GM12878 (cell line): Measurements from ENCODE around the gene SLC25A26. TPM values are rescaled to one million over a fixed set of nuclear protein-coding genes. Genes with fewer than 3 reads are reported as not detected.

Experiments
- ATAC-seq: fragments of 200-7000 bp; cut with Tn5 transposase; 3 replicates; pipeline ENCODE4 v1.9.1; 2020; ENCODE audit warnings: mild to moderate bottlenecking, moderate library complexity
- BruUV-seq: library from RNA; stranded (reverse); fragments of 400-500 nt; replicated peaks from 2 replicates; lab custom pipeline; 2021; lab: Mats Ljungman, UMichigan
- CTCF ChIA-PET: fragments of 300-600 bp; sonication (Branson Sonifier 250); formaldehyde crosslinking; extraction: SDS; loops from one replicate; lab custom pipeline; 2021; ENCODE audit warnings: inconsistent platforms; lab: Yijun Ruan, JAX
- POLR2A ChIA-PET: fragments of 350-600 bp; formaldehyde crosslinking; extraction: SDS; loops from one replicate; lab custom pipeline; 2021; ENCODE audit warnings: inconsistent platforms; lab: Charles Lee
- RAD21 ChIA-PET: fragments of 300-600 bp; sonication (Branson Sonifier 250); formaldehyde crosslinking; loops from one replicate; lab custom pipeline; 2023; ENCODE audit warnings: antibody characterized with exemption; ENCODE audit not compliant: unreplicated experiment; lab: Charles Lee
- SMC1A ChIA-PET: fragments of 300-600 bp; sonication (Branson Sonifier 250); formaldehyde crosslinking; loops from one replicate; lab custom pipeline; 2023; ENCODE audit not compliant: unreplicated experiment, uncharacterized antibody; lab: Charles Lee
- DNase-seq: peaks from one replicate; pipeline ENCODE4 v3.0.0-alpha.2; 2011; ENCODE audit warnings: low read depth, low spot score
- FAIRE-seq: peaks from 3 replicates; lab custom pipeline; 2011; peaks lifted over from hg19 to GRCh38; lab: Jason Lieb, UNC
- H2AFZ ChIP-seq: 2 replicates; pipeline ENCODE4 v1.6.0; 2011; ENCODE audit warnings: low read depth, low read length, control low read depth; ENCODE audit not compliant: control insufficient read depth
- H3K27ac ChIP-seq: 2 replicates; pipeline ENCODE4 v1.5.1; 2011; ENCODE audit warnings: control low read depth; ENCODE audit not compliant: control insufficient read depth, insufficient read depth
- H3K27me3 ChIP-seq, 2 experiments: replicated peaks in 1 of 2; 2 replicates each; pipeline versions ENCODE4 v1.6.0 to v1.6.1; 2011; ENCODE audit warnings: low read length in 1 of 2; ENCODE audit not compliant: control insufficient read depth in 2 of 2, insufficient read depth in 2 of 2
- H3K36me3 ChIP-seq, 2 experiments: 2 replicates each; pipeline ENCODE4 v1.5.1; 2011; ENCODE audit warnings: low read length in 1 of 2; ENCODE audit not compliant: control insufficient read depth in 2 of 2, insufficient read depth in 2 of 2
- H3K4me1 ChIP-seq: 2 replicates; pipeline ENCODE4 v1.6.1; 2011; ENCODE audit warnings: mild to moderate bottlenecking, low read length, moderate library complexity, mixed read lengths; ENCODE audit not compliant: control insufficient read depth, insufficient read depth
- H3K4me2 ChIP-seq: 2 replicates; pipeline ENCODE4 v1.6.0; 2011; ENCODE audit warnings: control low read depth; ENCODE audit not compliant: control insufficient read depth, insufficient read depth
- H3K4me3 ChIP-seq: fragments of 200-600 bp; sonication (generic); 2 replicates; pipeline ENCODE4 v1.5.1; 2016
- H3K79me2 ChIP-seq: 2 replicates; pipeline ENCODE4 v1.6.0; 2011; ENCODE audit warnings: low read length; ENCODE audit not compliant: control insufficient read depth, insufficient read depth
- H3K9ac ChIP-seq: 2 replicates; pipeline ENCODE4 v1.8.0; 2011; ENCODE audit warnings: low read length, control low read depth, mixed read lengths; ENCODE audit not compliant: control insufficient read depth, insufficient read depth
- H3K9me3 ChIP-seq: replicated peaks from 3 replicates; pipeline ENCODE4 v1.5.1; 2011; ENCODE audit warnings: mild to moderate bottlenecking, low read length; ENCODE audit not compliant: control insufficient read depth, insufficient read depth
- H4K20me1 ChIP-seq: 2 replicates; pipeline ENCODE4 v1.6.0; 2011; ENCODE audit not compliant: control insufficient read depth, insufficient read depth
- KLF5 ChIP-seq: fragments of 450-650 bp; IDR thresholded peaks from 2 replicates; pipeline ENCODE4 v1.6.1; 2014; ENCODE audit warnings: mild to moderate bottlenecking; ENCODE audit not compliant: partially characterized antibody
- NFIC ChIP-seq: IDR thresholded peaks from 2 replicates; pipeline ENCODE4 v1.6.1; 2012; ENCODE audit warnings: low read depth, mild to moderate bottlenecking, inconsistent platforms, low read length, moderate library complexity
- PAX5 ChIP-seq: IDR thresholded peaks from 2 replicates; pipeline ENCODE4 v1.6.1; 2011; ENCODE audit warnings: low read depth, low read length, borderline replicate concordance
- WRNIP1 ChIP-seq: IDR thresholded peaks from 2 replicates; pipeline ENCODE4 v1.6.1; 2011; ENCODE audit warnings: low read depth, low read length, improper control_type of control experiment, borderline replicate concordance
- WGBS: methylation state at CpG from one replicate; pipeline ENCODE4 v1.1.6; 2016; ENCODE audit warnings: low lambda C conversion rate; ENCODE audit not compliant: insufficient replicate concordance, insufficient coverage; ENCODE audit errors: missing lambda C conversion rate; 5-methylcytosine and 5-hydroxymethylcytosine counted together
- in situ Hi-C: fragments of 300-500 bp; cut with MboI; formaldehyde crosslinking; loops from 9 replicates; pipeline ENCODE4 v1.14.3; 2018; ENCODE audit warnings: mixed read lengths
- intact Hi-C: fragments of 100-400 bp; cut with micrococcal nuclease; formaldehyde crosslinking; loops from one replicate; pipeline ENCODE4 v1.14.2; 2022; ENCODE audit not compliant: unreplicated experiment
- polyA plus RNA-seq, 11 experiments: library from polyadenylated mRNA; depleted of rRNA in 4 of 11; unstranded in 6 of 11; stranded (reverse) in 5 of 11; fragments of >200 nt; fragmentation: Nextera tagmentation in 4 of 11; fragmentation: Illumina TruSeq in 1 of 11; extraction: Ambion mirVana in 4 of 11; extraction: Trizol in 1 of 11; gene quantifications; 1 replicate in 1 of 11; 2 replicates in 10 of 11; pipeline versions ENCODE4 v1.2.1 to v1.2.3, GENCODE V29; 2011 to 2016; ENCODE audit warnings: inconsistent platforms in 2 of 11, missing spikeins in 2 of 11, low read depth in 1 of 11
- total RNA-seq, 4 experiments: library from RNA; depleted of rRNA in 3 of 4; stranded (reverse); fragments of >200 nt in 3 of 4; fragmentation: Illumina TruSeq in 1 of 4; extraction: Trizol in 1 of 4; gene quantifications; 2 replicates each; pipeline versions ENCODE4 v1.2.1 to v1.2.3, GENCODE V29; 2013 to 2021
- TF ChIP-seq, protein P1 (sequence below): fragments of 450-650 bp; IDR thresholded peaks from 2 replicates; pipeline ENCODE4 v1.6.1; 2016; ENCODE audit warnings: mild to moderate bottlenecking
- TF ChIP-seq, protein P2 (sequence below): fragments of 450-650 bp; IDR thresholded peaks from 2 replicates; pipeline ENCODE4 v1.6.1; 2016; ENCODE audit warnings: mild to moderate bottlenecking

The SLC25A26 gene
- total and polyA plus RNA-seq, 10 of the 15 experiments (the other 5 are each of a cell fraction or from before 2014, with no cell fraction given), result 14.6 to 49.7 (median 24.9) TPM

DNA sequence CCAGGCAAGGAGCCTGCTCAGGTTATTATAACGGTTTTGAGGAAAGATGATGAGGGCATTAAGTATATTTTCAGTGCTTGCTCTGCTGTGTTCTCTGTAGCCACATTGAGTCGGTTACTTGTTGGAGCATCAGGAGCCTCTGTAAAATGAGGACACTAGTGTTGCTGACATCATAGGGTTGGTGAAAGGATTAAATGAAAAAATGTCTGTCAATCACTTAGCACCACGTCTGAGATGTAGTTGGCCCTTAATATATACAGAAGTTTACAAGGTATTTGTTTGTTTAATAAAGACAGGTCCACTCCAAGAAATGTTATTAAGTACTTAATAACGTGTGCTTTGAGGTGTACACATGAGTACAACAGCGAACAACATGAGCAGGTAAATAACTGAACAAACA lies 735 bp upstream of the SLC25A26 start:
- Histone ChIP-seq H3K79me2 (peaks cover 10% of the 10 kb centered on the region), H4K20me1 (no peaks in the 10 kb centered on the region), H3K9me3 (no peaks in the 10 kb centered on the region; the same call in 2 of the 3 replicates), H3K4me1 (no peaks in the 10 kb centered on the region), H3K27me3 (no peaks in the 10 kb centered on the region; a peak in 1 of 4 replicates), H2AFZ (peak overlapping the region; percentile 97), H3K27ac (no peak overlapping the region), H3K36me3 (no peaks in the 10 kb centered on the region), H3K9ac (no peak overlapping the region; the same call in 1 of the 2 replicates)
- CTCF ChIA-PET, result no interaction called here
- no peak for DNase-seq
- BruUV-seq, result no TSS peak
- POLR2A ChIA-PET, result no interaction called here
- WGBS, result 20% methylated on average over 5 of the region's 5 CpGs
- RAD21 ChIA-PET, result no interaction called here
- intact Hi-C loops, result loop anchor here (10.0 kb wide), 1 partner anchor 775 kb away; the partner anchor contains the start of gene KBTBD8
- SMC1A ChIA-PET, result no interaction called here
- TF ChIP-seq PAX5 (no peak), WRNIP1 (no peak), NFIC (no peak), KLF5 (no peak)
- TF ChIP-seq, protein P1, sequence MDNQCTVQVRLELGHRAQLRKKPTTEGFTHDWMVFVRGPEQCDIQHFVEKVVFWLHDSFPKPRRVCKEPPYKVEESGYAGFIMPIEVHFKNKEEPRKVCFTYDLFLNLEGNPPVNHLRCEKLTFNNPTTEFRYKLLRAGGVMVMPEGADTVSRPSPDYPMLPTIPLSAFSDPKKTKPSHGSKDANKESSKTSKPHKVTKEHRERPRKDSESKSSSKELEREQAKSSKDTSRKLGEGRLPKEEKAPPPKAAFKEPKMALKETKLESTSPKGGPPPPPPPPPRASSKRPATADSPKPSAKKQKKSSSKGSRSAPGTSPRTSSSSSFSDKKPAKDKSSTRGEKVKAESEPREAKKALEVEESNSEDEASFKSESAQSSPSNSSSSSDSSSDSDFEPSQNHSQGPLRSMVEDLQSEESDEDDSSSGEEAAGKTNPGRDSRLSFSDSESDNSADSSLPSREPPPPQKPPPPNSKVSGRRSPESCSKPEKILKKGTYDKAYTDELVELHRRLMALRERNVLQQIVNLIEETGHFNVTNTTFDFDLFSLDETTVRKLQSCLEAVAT, result no peak
- TF ChIP-seq, protein P2, sequence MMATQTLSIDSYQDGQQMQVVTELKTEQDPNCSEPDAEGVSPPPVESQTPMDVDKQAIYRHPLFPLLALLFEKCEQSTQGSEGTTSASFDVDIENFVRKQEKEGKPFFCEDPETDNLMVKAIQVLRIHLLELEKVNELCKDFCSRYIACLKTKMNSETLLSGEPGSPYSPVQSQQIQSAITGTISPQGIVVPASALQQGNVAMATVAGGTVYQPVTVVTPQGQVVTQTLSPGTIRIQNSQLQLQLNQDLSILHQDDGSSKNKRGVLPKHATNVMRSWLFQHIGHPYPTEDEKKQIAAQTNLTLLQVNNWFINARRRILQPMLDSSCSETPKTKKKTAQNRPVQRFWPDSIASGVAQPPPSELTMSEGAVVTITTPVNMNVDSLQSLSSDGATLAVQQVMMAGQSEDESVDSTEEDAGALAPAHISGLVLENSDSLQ, result peak; percentile 53; the same call in 1 of the 2 replicates
- TF ChIP-seq, all 136 proteins: peak for 1
- in situ Hi-C loops, result no loop called here
- no peak for ATAC-seq
- Histone ChIP-seq H3K4me3 (peak overlapping the region; percentile 33; the same call in 1 of the 2 replicates), H3K4me2 (peak overlapping the region; percentile 87; the same call in 1 of the 2 replicates)
- peak; percentile 49 for FAIRE-seq
